SU-DHL-6 (cell line): ENCODE results near the gene SETBP1.

Experiments
- H2AFZ ChIP-seq: fragments of 200-600 bp; sonication (generic); 2 replicates; pipeline ENCODE4 v1.6.1; 2014; ENCODE audit warnings: low read depth, mild to moderate bottlenecking, moderate library complexity, mixed read lengths, antibody characterized with exemption, low read length; ENCODE audit not compliant: severe bottlenecking
- H3F3A ChIP-seq: fragments of 200-600 bp; shearing (Covaris generic); 2 replicates; pipeline ENCODE4 v1.6.0; 2016; ENCODE audit warnings: antibody characterized with exemption, mild to moderate bottlenecking; ENCODE audit not compliant: insufficient read depth
- H3K27ac ChIP-seq: fragments of 200-600 bp; sonication (generic); 2 replicates; pipeline ENCODE4 v1.5.1; 2016; ENCODE audit warnings: low read depth, mild to moderate bottlenecking, low read length, moderate library complexity, mixed read lengths
- H3K27me3 ChIP-seq: fragments of 200-600 bp; sonication (generic), shearing (Covaris generic); 2 replicates; pipeline ENCODE4 v1.6.0; 2014; ENCODE audit warnings: mild to moderate bottlenecking, low read length
- H3K36me3 ChIP-seq: fragments of 200-600 bp; sonication (generic); 2 replicates; pipeline ENCODE4 v1.6.1; 2014; ENCODE audit warnings: mild to moderate bottlenecking, low read length, mixed read lengths
- H3K4me2 ChIP-seq: fragments of 300-600, 200-600 bp; shearing (Covaris generic), sonication (generic); 2 replicates; pipeline ENCODE4 v1.6.0; 2014; ENCODE audit warnings: low read length, low read depth, mild to moderate bottlenecking; ENCODE audit not compliant: poor library complexity, severe bottlenecking
- H3K4me3 ChIP-seq: fragments of 200-600 bp; sonication (generic); 2 replicates; pipeline ENCODE4 v1.5.1; 2014; ENCODE audit warnings: antibody characterized with exemption, low read length, mild to moderate bottlenecking, mixed read lengths; ENCODE audit not compliant: insufficient read depth, poor library complexity, severe bottlenecking
- H3K79me2 ChIP-seq: fragments of 200-600 bp; sonication (generic); 2 replicates; pipeline ENCODE4 v1.6.1; 2014; ENCODE audit warnings: mild to moderate bottlenecking, low read length, moderate library complexity; ENCODE audit not compliant: insufficient read depth
- H3K9ac ChIP-seq: fragments of 200-600 bp; sonication (generic); 2 replicates; pipeline ENCODE4 v1.7.0; 2014; ENCODE audit warnings: mild to moderate bottlenecking, low read length
- H3K9me2 ChIP-seq: fragments of 200-600 bp; sonication (generic); replicated peaks from 2 replicates; pipeline ENCODE4 v1.6.1; 2014; ENCODE audit warnings: low read length; ENCODE audit not compliant: insufficient read depth
- H3K9me3 ChIP-seq: fragments of 200-600 bp; sonication (generic); 2 replicates; pipeline ENCODE4 v1.6.1; 2014; ENCODE audit warnings: low read length, mixed read lengths; ENCODE audit not compliant: insufficient read depth
- H4K20me1 ChIP-seq: fragments of 200-600 bp; sonication (generic); 2 replicates; pipeline ENCODE4 v1.6.1; 2014; ENCODE audit warnings: low read depth, mild to moderate bottlenecking, antibody characterized with exemption, low read length, moderate library complexity, mixed read lengths
- EZH2phosphoT487 ChIP-seq: fragments of 200-600 bp; sonication (generic), shearing (Covaris generic); conservative IDR thresholded peaks from 2 replicates; pipeline ENCODE4 v1.6.1; 2018; ENCODE audit warnings: mild to moderate bottlenecking, antibody characterized with exemption, low read length, moderate library complexity, mixed read lengths
- TF ChIP-seq, protein P1 (sequence below): fragments of 200-600 bp; sonication (generic); IDR thresholded peaks from one replicate; pipeline ENCODE4 v1.5.1; 2017; ENCODE audit warnings: antibody characterized with exemption, mild to moderate bottlenecking, low read length, moderate library complexity; ENCODE audit not compliant: insufficient read depth, poor library complexity, severe bottlenecking

Gene SETBP1

DNA sequence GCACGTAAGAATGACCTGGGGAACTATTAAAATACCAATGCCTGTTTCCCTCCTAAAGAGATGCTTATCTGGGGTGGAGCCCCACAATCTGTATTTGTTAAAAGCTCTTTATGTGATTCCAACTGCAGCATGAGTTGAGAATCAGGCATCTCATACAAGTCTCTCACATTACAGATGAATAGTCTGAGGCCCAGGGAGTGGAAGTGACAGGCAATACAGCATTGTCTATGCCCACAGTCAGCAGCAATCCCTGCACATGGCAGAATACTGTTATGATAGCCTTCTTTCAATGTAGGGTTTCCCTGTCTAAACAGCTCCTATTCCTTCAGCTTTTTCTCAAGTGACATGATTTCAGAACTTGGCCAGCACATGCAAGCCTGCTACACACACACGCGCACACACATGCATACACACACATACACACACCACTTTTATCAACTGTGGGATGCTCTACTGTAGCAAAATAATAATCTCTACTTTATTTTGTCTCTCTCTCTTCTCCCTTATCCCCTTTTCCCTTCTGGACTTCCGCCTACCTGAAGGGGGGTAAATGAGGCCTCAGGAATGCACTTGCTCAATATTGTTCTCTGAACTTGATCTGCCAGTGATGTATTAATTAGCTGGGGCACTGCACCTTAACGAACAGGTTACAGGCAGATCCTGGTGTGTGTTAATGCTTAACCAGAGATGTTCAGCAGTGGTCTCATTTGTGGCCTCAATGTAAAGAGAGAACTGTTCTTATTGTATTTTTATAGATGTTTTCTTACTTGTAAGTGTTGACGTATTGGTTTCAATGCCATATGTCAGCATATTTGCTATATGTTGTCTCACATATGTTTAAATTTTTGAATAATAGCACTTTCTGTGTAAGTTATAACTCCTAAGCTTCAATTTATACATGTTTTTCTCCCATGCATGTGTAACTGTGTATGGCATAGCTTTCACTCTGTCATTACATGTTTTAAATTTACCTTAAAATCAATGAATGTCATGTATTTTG lies 116.0 kb downstream of the SETBP1 start:
- Histone ChIP-seq H3K79me2 (no peaks in the 10 kb centered on the region), H2AFZ (no peak overlapping the region), H3F3A (no peaks in the 10 kb centered on the region), H3K9ac (no peak overlapping the region), H3K4me3 (no peak overlapping the region), H3K4me2 (no peak overlapping the region), H3K9me3 (no peaks in the 10 kb centered on the region), H4K20me1 (no peaks in the 10 kb centered on the region), H3K36me3 (no peaks in the 10 kb centered on the region), H3K27me3 (no peaks in the 10 kb centered on the region), H3K27ac (no peak overlapping the region), H3K9me2 (no peaks in the 10 kb centered on the region)
- no peak for TF ChIP-seq EZH2phosphoT487
- TF ChIP-seq, protein P1, sequence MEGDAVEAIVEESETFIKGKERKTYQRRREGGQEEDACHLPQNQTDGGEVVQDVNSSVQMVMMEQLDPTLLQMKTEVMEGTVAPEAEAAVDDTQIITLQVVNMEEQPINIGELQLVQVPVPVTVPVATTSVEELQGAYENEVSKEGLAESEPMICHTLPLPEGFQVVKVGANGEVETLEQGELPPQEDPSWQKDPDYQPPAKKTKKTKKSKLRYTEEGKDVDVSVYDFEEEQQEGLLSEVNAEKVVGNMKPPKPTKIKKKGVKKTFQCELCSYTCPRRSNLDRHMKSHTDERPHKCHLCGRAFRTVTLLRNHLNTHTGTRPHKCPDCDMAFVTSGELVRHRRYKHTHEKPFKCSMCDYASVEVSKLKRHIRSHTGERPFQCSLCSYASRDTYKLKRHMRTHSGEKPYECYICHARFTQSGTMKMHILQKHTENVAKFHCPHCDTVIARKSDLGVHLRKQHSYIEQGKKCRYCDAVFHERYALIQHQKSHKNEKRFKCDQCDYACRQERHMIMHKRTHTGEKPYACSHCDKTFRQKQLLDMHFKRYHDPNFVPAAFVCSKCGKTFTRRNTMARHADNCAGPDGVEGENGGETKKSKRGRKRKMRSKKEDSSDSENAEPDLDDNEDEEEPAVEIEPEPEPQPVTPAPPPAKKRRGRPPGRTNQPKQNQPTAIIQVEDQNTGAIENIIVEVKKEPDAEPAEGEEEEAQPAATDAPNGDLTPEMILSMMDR: no peak

DNA sequence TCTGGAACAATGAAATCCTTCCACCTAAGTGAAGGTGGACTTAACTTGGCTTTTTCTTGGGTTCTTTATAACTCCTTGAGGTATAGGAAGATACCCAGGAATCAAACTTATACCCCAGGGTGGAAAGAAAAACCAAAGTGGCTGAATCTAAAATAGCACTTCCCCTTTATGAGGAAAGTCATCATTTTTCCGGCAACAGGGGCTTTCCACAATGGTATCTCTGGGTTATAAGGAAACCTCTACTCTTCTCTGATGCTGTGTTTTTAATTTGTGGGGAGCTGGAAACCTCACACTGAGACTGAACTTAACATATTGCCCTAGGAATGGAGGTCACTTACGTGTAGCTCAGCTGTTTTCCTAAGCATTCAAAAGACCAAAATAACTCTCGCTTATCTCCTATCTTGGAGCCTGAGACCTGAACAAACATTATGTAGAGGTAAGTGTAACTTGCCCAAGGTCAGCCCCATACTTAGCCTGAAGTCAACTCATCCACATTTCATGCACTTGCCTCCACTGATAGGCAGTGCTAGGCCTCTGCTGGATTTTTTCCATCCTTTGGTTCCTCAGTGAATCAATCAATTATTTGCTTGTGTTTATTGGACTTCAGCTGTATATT lies 117.9 kb downstream of the SETBP1 start:
- Histone ChIP-seq H3K9me3 (no peaks in the 10 kb centered on the region), H3F3A (no peaks in the 10 kb centered on the region), H3K9ac (no peak overlapping the region), H3K4me3 (no peak overlapping the region), H3K79me2 (no peaks in the 10 kb centered on the region), H3K36me3 (no peaks in the 10 kb centered on the region), H3K9me2 (no peaks in the 10 kb centered on the region), H3K27ac (no peak overlapping the region), H3K27me3 (no peaks in the 10 kb centered on the region), H3K4me2 (no peak overlapping the region), H4K20me1 (no peaks in the 10 kb centered on the region), H2AFZ (no peak overlapping the region)
- TF ChIP-seq EZH2phosphoT487: no peak
- TF ChIP-seq, protein P1: no peak

DNA sequence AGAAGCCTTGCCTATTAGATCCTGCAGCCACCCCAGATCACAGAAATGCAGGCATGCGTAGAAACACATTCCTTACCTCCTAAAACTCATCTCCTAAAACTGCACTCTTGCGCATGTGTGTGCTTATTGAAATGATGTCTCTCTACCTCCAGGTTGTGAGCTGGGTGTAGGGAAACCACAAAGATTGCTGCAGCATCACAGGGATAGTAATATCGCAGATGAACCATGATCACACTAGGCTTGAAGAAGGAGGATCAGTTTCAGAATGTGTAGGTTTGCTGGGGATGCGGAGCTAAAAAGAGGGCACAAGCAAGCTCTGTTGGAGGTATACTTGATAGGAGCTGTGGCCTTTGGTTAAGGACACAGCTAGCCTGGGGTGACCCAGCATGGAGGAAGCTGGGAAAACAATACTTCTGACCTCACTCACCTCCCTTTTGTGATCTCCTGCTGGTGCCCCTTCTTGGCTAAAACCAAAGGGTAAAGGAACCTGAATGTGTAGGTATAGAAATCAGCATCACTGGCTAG lies 118.8 kb downstream of the SETBP1 start:
- Histone ChIP-seq H3K9ac (no peak overlapping the region), H3K36me3 (no peaks in the 10 kb centered on the region), H4K20me1 (no peaks in the 10 kb centered on the region), H2AFZ (no peak overlapping the region), H3K9me2 (no peaks in the 10 kb centered on the region), H3F3A (no peaks in the 10 kb centered on the region), H3K9me3 (no peaks in the 10 kb centered on the region), H3K4me3 (no peak overlapping the region), H3K27me3 (no peaks in the 10 kb centered on the region), H3K79me2 (no peaks in the 10 kb centered on the region), H3K4me2 (no peak overlapping the region), H3K27ac (no peak overlapping the region)
- TF ChIP-seq, protein P1: no peak
- no peak for TF ChIP-seq EZH2phosphoT487
